Cardiac fibroblast (primary cell): Measurements from ENCODE around the gene NID1.

ENCODE experiments used
- DNase-seq, 2 donors: peaks; one replicate each; pipeline versions ENCODE4 v3.0.0 to v3.0.0-alpha.2; 2010; ENCODE audit warnings: low read depth in 2 of 2
- H3K4me3 ChIP-seq, 2 donors: replicated peaks in 1 of 2; 1 replicate in 1 of 2; 2 replicates in 1 of 2; pipeline ENCODE4 v1.5.1; 2011; ENCODE audit warnings: low read depth in 2 of 2, low read length in 2 of 2, mild to moderate bottlenecking in 2 of 2, moderate library complexity in 1 of 2
- TF ChIP-seq, protein P1 (sequence below): IDR thresholded peaks from one replicate; pipeline ENCODE4 v1.5.1; 2011; ENCODE audit warnings: low read depth, mild to moderate bottlenecking, low read length, inconsistent platforms

Gene NID1

DNA sequence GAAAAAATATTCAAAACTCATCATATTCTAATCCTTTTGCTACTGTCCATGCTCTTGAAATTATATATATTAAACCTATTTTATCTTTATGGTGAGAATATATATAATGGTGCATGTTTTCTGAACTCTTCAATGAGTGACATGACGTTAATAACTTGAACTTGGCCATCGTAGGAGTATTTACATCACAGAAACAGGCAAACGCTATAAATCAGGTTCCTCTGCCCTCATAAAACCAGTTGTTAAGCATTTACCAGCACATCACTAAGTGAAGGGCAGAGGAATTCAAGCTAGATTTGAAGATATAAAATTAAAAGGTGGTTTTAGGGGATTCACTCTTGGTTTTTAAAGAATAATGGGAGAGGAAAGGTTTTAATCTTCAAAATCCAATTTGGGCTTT is 20.5 kb downstream of the NID1 start:
- no peak for DNase-seq
- no peak overlapping the region for H3K4me3 ChIP-seq
- TF ChIP-seq, protein P1, sequence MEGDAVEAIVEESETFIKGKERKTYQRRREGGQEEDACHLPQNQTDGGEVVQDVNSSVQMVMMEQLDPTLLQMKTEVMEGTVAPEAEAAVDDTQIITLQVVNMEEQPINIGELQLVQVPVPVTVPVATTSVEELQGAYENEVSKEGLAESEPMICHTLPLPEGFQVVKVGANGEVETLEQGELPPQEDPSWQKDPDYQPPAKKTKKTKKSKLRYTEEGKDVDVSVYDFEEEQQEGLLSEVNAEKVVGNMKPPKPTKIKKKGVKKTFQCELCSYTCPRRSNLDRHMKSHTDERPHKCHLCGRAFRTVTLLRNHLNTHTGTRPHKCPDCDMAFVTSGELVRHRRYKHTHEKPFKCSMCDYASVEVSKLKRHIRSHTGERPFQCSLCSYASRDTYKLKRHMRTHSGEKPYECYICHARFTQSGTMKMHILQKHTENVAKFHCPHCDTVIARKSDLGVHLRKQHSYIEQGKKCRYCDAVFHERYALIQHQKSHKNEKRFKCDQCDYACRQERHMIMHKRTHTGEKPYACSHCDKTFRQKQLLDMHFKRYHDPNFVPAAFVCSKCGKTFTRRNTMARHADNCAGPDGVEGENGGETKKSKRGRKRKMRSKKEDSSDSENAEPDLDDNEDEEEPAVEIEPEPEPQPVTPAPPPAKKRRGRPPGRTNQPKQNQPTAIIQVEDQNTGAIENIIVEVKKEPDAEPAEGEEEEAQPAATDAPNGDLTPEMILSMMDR, result no peak

GRCh38 chr1:236041631-236042618 is 23.0 kb downstream of the NID1 start:
- no peak overlapping the region for H3K4me3 ChIP-seq
- no peak for DNase-seq
- TF ChIP-seq, protein P1, result no peak

GRCh38 chr1:236039740-236040685 is 24.9 kb downstream of the NID1 start:
- peak; percentile 59 to 76 for DNase-seq
- TF ChIP-seq, protein P1, result no peak
- H3K4me3 ChIP-seq, result no peak overlapping the region

DNA sequence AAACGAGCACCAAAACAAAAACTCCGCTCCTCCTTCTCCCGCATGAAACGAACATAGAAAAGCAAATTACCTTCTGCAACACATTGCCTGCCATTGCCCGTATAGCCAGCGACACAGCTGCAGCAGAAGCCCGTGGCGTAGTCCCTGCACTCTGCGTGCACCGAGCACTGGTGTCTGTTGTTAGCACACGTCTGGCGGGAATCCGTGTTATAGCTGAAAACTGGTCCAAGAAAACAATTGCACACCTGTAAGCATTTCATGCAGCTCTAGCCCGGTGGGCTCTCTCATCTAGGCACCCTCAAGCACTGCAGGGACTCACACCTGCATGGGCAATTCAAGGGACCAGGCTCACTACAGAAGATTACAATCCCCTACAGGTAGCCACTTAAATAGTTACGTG is 26.9 kb downstream of the NID1 start:
- H3K4me3 ChIP-seq, result no peak overlapping the region
- TF ChIP-seq, protein P1, result no peak
- DNase-seq, result no peak

DNA sequence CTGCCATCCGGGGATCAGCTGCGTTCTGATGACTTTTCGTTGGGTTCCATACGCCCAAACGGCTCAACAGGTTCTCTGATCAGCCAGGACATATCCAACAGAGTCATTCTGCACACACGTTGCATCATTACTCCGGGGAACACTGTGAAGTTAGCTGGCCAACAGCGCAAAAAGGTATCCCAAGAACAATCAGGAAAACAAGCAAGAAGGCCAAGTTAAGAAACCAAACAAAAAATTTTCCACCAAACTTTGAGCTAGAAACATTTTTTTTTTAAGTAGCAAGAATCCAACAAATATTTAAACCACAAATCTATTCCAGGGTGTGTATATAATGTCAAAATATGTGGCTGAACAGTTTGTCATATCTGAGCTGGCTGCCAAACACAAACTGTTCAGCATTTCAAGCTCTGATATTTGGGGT is 29.2 kb downstream of the NID1 start:
- TF ChIP-seq, protein P1, result no peak
- peak; percentile 36 to 47 for DNase-seq

GRCh38 chr1:236033336-236033735 is 31.6 kb downstream of the NID1 start:
- no peak for DNase-seq
- no peak overlapping the region for H3K4me3 ChIP-seq
- TF ChIP-seq, protein P1, result no peak

More for the DNA sequence above, 29.2 kb downstream of the NID1 start:
- no peak overlapping the region for H3K4me3 ChIP-seq
